ENCODE results near the gene EI24. TPM values are rescaled to one million over a fixed set of nuclear protein-coding genes. Genes with fewer than 3 reads are reported as not detected.

EI24 gene
- total and polyA plus RNA-seq, 2 donors (not counting 1 experiment from before 2014, with no cell fraction given): 12.9 to 21.9 TPM

- Histone ChIP-seq H3K27ac (ENCODE audit: low read length in 2 of 2) (no peak overlapping the region), H3K36me3 (replicated peaks in 1 of 2; ENCODE audit: control extremely low read depth in 1 of 2, control insufficient read depth in 1 of 2, extremely low read depth in 1 of 2, insufficient read depth in 2 of 2, low read length in 1 of 2) (peaks cover 0 to 35% of the 10 kb centered on the region in 2 experiments), H3K4me1 (ENCODE audit: control insufficient read depth in 2 of 2, insufficient read depth in 2 of 2, low read length in 2 of 2) (peaks cover 11 to 18% of the 10 kb centered on the region in 2 donors), H4K20me1 (ENCODE audit: control insufficient read depth, insufficient read depth, low read length, poor library complexity, severe bottlenecking) (no peaks in the 10 kb centered on the region), H2AFZ (ENCODE audit: insufficient read depth, low read depth, low read length, poor library complexity, severe bottlenecking) (no peak overlapping the region), H3K9me3 (ENCODE audit: control extremely low read depth in 1 of 3, control insufficient read depth in 2 of 3, insufficient read depth in 1 of 3, low read length in 2 of 3) (no peaks in the 10 kb centered on the region), H3K27me3 (replicated peaks in 1 of 4; ENCODE audit: control extremely low read depth in 1 of 4, control insufficient read depth in 3 of 4, insufficient read depth in 4 of 4, low read length in 3 of 4) (no peaks in the 10 kb centered on the region), H3K79me2 (ENCODE audit: control insufficient read depth, insufficient read depth, low read length) (no peaks in the 10 kb centered on the region), H3K4me2 (replicated peaks; ENCODE audit: low read depth, low read length, poor library complexity, severe bottlenecking) (no peak overlapping the region), H3K4me3 (ENCODE audit: control extremely low read depth in 1 of 5, extremely low read depth in 1 of 5, insufficient read depth in 1 of 5, low read depth in 2 of 5, low read length in 4 of 5) (no peak overlapping the region), H3K9ac (ENCODE audit: low read length) (no peak overlapping the region)
- H3K27me3 Mint-ChIP-seq: no peaks in the 10 kb centered on the region
- TF ChIP-seq, protein P1, sequence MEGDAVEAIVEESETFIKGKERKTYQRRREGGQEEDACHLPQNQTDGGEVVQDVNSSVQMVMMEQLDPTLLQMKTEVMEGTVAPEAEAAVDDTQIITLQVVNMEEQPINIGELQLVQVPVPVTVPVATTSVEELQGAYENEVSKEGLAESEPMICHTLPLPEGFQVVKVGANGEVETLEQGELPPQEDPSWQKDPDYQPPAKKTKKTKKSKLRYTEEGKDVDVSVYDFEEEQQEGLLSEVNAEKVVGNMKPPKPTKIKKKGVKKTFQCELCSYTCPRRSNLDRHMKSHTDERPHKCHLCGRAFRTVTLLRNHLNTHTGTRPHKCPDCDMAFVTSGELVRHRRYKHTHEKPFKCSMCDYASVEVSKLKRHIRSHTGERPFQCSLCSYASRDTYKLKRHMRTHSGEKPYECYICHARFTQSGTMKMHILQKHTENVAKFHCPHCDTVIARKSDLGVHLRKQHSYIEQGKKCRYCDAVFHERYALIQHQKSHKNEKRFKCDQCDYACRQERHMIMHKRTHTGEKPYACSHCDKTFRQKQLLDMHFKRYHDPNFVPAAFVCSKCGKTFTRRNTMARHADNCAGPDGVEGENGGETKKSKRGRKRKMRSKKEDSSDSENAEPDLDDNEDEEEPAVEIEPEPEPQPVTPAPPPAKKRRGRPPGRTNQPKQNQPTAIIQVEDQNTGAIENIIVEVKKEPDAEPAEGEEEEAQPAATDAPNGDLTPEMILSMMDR (IDR thresholded peaks at IDR 0.05): no peak
- TF ChIP-seq EZH2 (IDR thresholded peaks at IDR 0.05; ENCODE audit: borderline replicate concordance, insufficient read depth, low read depth, low read length, poor library complexity, severe bottlenecking): no peak
- peaks cover 14% of the 10 kb centered on the region for H3K4me1 Mint-ChIP-seq
- no CpG with 5 or more reads among the region's 1 CpG for WGBS (ENCODE audit: insufficient coverage)
- intact Hi-C loops (cut with micrococcal nuclease): no loop called here
- ChIA-PET CTCF (no interaction called here), POLR2A (interaction anchor here (1.1 kb wide), 1 partner anchor 280 kb away, joined by 3 read pairs; the partner anchor contains the start of gene PUS3)
- no peak for ATAC-seq (ENCODE audit: low read depth)
- no peak for DNase-seq
- H3K4me3 Mint-ChIP-seq: no peak overlapping the region
- H3K9me3 Mint-ChIP-seq (ENCODE audit: insufficient read depth): no peaks in the 10 kb centered on the region
- H3K27ac Mint-ChIP-seq: no peak overlapping the region
Observed at GRCh38 chr11:125623064-125623463, 53.8 kb downstream of the EI24 start.

GRCh38 chr11:125624756-125625213 lies 55.5 kb downstream of the EI24 start, which contains the start of gene CHEK1:
TSS of gene CHEK1 (plus strand) at chr11:125625163. CDS start at chr11:125626769, 1,606 bp downstream.
- 100% methylated on average over 1 of the region's 9 CpGs for WGBS (ENCODE audit: insufficient coverage)
- intact Hi-C loops (cut with micrococcal nuclease): loop anchor here (1.0 kb wide), 6 partner anchors 32 to 587 kb away; partner anchors contain the start of genes EI24, FAM118B, HYLS1 and PUS3
- Histone ChIP-seq H3K4me2 (replicated peaks; ENCODE audit: low read depth, low read length, poor library complexity, severe bottlenecking) (peak within 1 kb of the TSS; percentile 85), H3K4me1 (ENCODE audit: control insufficient read depth in 2 of 2, insufficient read depth in 2 of 2, low read length in 2 of 2) (peaks cover 11 to 18% of the 10 kb centered on the region in 2 donors), H3K27me3 (replicated peaks in 1 of 4; ENCODE audit: control extremely low read depth in 1 of 4, control insufficient read depth in 3 of 4, insufficient read depth in 4 of 4, low read length in 3 of 4) (no peaks in the 10 kb centered on the region), H3K9me3 (ENCODE audit: control extremely low read depth in 1 of 3, control insufficient read depth in 2 of 3, insufficient read depth in 1 of 3, low read length in 2 of 3) (no peaks in the 10 kb centered on the region), H2AFZ (ENCODE audit: insufficient read depth, low read depth, low read length, poor library complexity, severe bottlenecking) (peak within 1 kb of the TSS; percentile 84), H3K9ac (ENCODE audit: low read length) (peak within 1 kb of the TSS; percentile 90), H3K36me3 (replicated peaks in 1 of 2; ENCODE audit: control extremely low read depth in 1 of 2, control insufficient read depth in 1 of 2, extremely low read depth in 1 of 2, insufficient read depth in 2 of 2, low read length in 1 of 2) (peaks cover 0 to 18% of the 10 kb centered on the region in 2 experiments), H3K4me3 (ENCODE audit: control extremely low read depth in 1 of 5, extremely low read depth in 1 of 5, insufficient read depth in 1 of 5, low read depth in 2 of 5, low read length in 4 of 5) (peak within 1 kb of the TSS; percentile 81 to 96 (median 94)), H3K79me2 (ENCODE audit: control insufficient read depth, insufficient read depth, low read length) (no peaks in the 10 kb centered on the region), H4K20me1 (ENCODE audit: control insufficient read depth, insufficient read depth, low read length, poor library complexity, severe bottlenecking) (no peaks in the 10 kb centered on the region), H3K27ac (ENCODE audit: low read length in 2 of 2) (peak within 1 kb of the TSS; percentile 97 to 98)
- POLR2A ChIA-PET: interaction anchor here (1.2 to 1.5 kb wide), 2 partner anchors 32 to 263 kb away, joined by 5 to 6 read pairs; partner anchors contain the start of genes HYLS1 and STT3A
- no peak for DNase-seq
- no peak for ATAC-seq (ENCODE audit: low read depth)
- H3K27ac Mint-ChIP-seq: peak within 1 kb of the TSS; percentile 98
- no peaks in the 10 kb centered on the region for H3K27me3 Mint-ChIP-seq
- peak within 1 kb of the TSS; percentile 95 for H3K4me3 Mint-ChIP-seq
- CTCF ChIA-PET: interaction anchor here (0.7 to 1.6 kb wide), 3 partner anchors 9 to 62 kb away, joined by 3 to 5 read pairs (median 4); partner anchors contain the start of gene EI24
- peaks cover 14% of the 10 kb centered on the region for H3K4me1 Mint-ChIP-seq
- no peaks in the 10 kb centered on the region for H3K9me3 Mint-ChIP-seq (ENCODE audit: insufficient read depth)
- no peak for TF ChIP-seq EZH2 (IDR thresholded peaks at IDR 0.05; ENCODE audit: borderline replicate concordance, insufficient read depth, low read depth, low read length, poor library complexity, severe bottlenecking)
- TF ChIP-seq, protein P1 (IDR thresholded peaks at IDR 0.05): no peak
